H9 (cell line): ENCODE measurements around the gene ACAP2. TPM values are rescaled to one million over a fixed set of nuclear protein-coding genes. Genes with fewer than 3 reads are reported as not detected.
A peak's percentile ranks its signal among the peaks of the same experiment; 100 is the strongest.

Experiments
- DNase-seq: peaks from one replicate; pipeline ENCODE4 v3.0.0-alpha.2; 2017
- H2AFZ ChIP-seq: one replicate; pipeline ENCODE4 v1.6.1; 2013; ENCODE audit warnings: mild to moderate bottlenecking, low read length, control low read depth, moderate library complexity
- H2AK5ac ChIP-seq: 2 replicates; pipeline ENCODE4 v1.6.1; 2013; ENCODE audit warnings: low read length, control low read depth, mixed read lengths; ENCODE audit not compliant: insufficient read length
- H2BK120ac ChIP-seq: one replicate; pipeline ENCODE4 v1.6.1; 2013; ENCODE audit warnings: low read depth, mild to moderate bottlenecking, low read length, control low read depth, inconsistent platforms; ENCODE audit not compliant: poor library complexity, severe bottlenecking
- H2BK12ac ChIP-seq: 2 replicates; pipeline ENCODE4 v1.6.1; 2013; ENCODE audit warnings: low read length, control low read depth, mixed read lengths, low read depth; ENCODE audit not compliant: insufficient read length
- H2BK15ac ChIP-seq: 2 replicates; pipeline ENCODE4 v1.6.1; 2013; ENCODE audit warnings: low read depth, low read length, control low read depth
- H2BK20ac ChIP-seq: one replicate; pipeline ENCODE4 v1.6.1; 2013; ENCODE audit warnings: low read depth, mild to moderate bottlenecking, low read length, control low read depth, inconsistent platforms; ENCODE audit not compliant: poor library complexity, severe bottlenecking
- H2BK5ac ChIP-seq: 2 replicates; pipeline ENCODE4 v1.6.1; 2013; ENCODE audit warnings: low read length, control low read depth, mixed read lengths; ENCODE audit not compliant: insufficient read length
- H3K14ac ChIP-seq: 2 replicates; pipeline ENCODE4 v1.6.1; 2013; ENCODE audit warnings: low read length, control low read depth; ENCODE audit not compliant: insufficient read depth
- H3K18ac ChIP-seq: 2 replicates; pipeline ENCODE4 v1.6.1; 2013; ENCODE audit warnings: low read depth, mild to moderate bottlenecking, mixed read lengths, low read length, control low read depth; ENCODE audit not compliant: insufficient read length
- H3K23ac ChIP-seq: 2 replicates; pipeline ENCODE4 v1.6.1; 2013; ENCODE audit warnings: low read length, control low read depth, mixed read lengths, low read depth; ENCODE audit not compliant: insufficient read length
- H3K23me2 ChIP-seq: 2 replicates; pipeline ENCODE4 v1.6.1; 2013; ENCODE audit warnings: low read depth, mild to moderate bottlenecking, mixed read lengths, low read length, control low read depth; ENCODE audit not compliant: insufficient read length, poor library complexity, severe bottlenecking
- H3K27ac ChIP-seq: 2 replicates; pipeline ENCODE4 v1.5.1; 2013; ENCODE audit warnings: low read length, control low read depth, mixed read lengths, low read depth; ENCODE audit not compliant: insufficient read length
- H3K27me3 ChIP-seq: 2 replicates; pipeline ENCODE4 v1.6.1; 2013; ENCODE audit warnings: low read length, control low read depth, inconsistent platforms; ENCODE audit not compliant: insufficient read depth
- H3K4ac ChIP-seq: 2 replicates; pipeline ENCODE4 v1.6.1; 2013; ENCODE audit warnings: low read depth, mild to moderate bottlenecking, control low read depth, inconsistent platforms, low read length, moderate library complexity
- H3K4me1 ChIP-seq: 2 replicates; pipeline ENCODE4 v1.6.1; 2013; ENCODE audit warnings: low read length, control low read depth, inconsistent platforms; ENCODE audit not compliant: insufficient read depth
- H3K4me2 ChIP-seq: 2 replicates; pipeline ENCODE4 v1.6.1; 2013; ENCODE audit warnings: low read length, control low read depth, mixed read lengths; ENCODE audit not compliant: insufficient read length, insufficient read depth
- H3K56ac ChIP-seq: 2 replicates; pipeline ENCODE4 v1.6.1; 2013; ENCODE audit warnings: low read depth, mild to moderate bottlenecking, mixed read lengths, low read length, control low read depth; ENCODE audit not compliant: insufficient read length
- H3K79me1 ChIP-seq: 2 replicates; pipeline ENCODE4 v1.6.1; 2013; ENCODE audit warnings: low read depth, mild to moderate bottlenecking, moderate library complexity, low read length, control low read depth, inconsistent platforms; ENCODE audit not compliant: insufficient read depth, poor library complexity, severe bottlenecking
- H3K79me2 ChIP-seq: 2 replicates; pipeline ENCODE4 v1.6.1; 2013; ENCODE audit warnings: low read length, control low read depth, inconsistent platforms; ENCODE audit not compliant: insufficient read depth
- H3K9ac ChIP-seq: 2 replicates; pipeline ENCODE4 v1.6.1; 2013; ENCODE audit warnings: low read length, control low read depth, mixed read lengths; ENCODE audit not compliant: insufficient read length; ENCODE audit errors: extremely low read depth
- H3K9me3 ChIP-seq: one replicate; pipeline ENCODE4 v1.6.1; 2013; ENCODE audit warnings: low read depth, low read length, inconsistent platforms; ENCODE audit not compliant: control insufficient read depth
- H3T11ph ChIP-seq: one replicate; pipeline ENCODE4 v1.6.1; 2013; ENCODE audit warnings: mild to moderate bottlenecking, low read length, control low read depth, inconsistent platforms
- H4K20me1 ChIP-seq: one replicate; pipeline ENCODE4 v1.6.1; 2013; ENCODE audit not compliant: control insufficient read depth, insufficient read length, insufficient read depth
- H4K5ac ChIP-seq: 2 replicates; pipeline ENCODE4 v1.6.1; 2013; ENCODE audit warnings: low read depth, mild to moderate bottlenecking, mixed read lengths, low read length, control low read depth; ENCODE audit not compliant: insufficient read length
- H4K8ac ChIP-seq: replicated peaks from 2 replicates; pipeline ENCODE4 v1.6.1; 2013; ENCODE audit warnings: low read length, control low read depth, mixed read lengths, low read depth; ENCODE audit not compliant: insufficient read length
- H4K91ac ChIP-seq: 2 replicates; pipeline ENCODE4 v1.6.1; 2013; ENCODE audit warnings: low read depth, mild to moderate bottlenecking, moderate library complexity, mixed read lengths, low read length, control low read depth; ENCODE audit not compliant: insufficient read length
- H3K27ac Mint-ChIP-seq, 3 experiments: 2 replicates in 2 of 3; 3 replicates in 1 of 3; pipeline ENCODE4 v1.8.0; 2020 to 2021; ENCODE audit warnings: mixed read lengths in 3 of 3, mild to moderate bottlenecking in 1 of 3, moderate library complexity in 1 of 3
- H3K27me3 Mint-ChIP-seq: 2 replicates; pipeline ENCODE4 v1.8.0; 2021; ENCODE audit warnings: low read depth, mild to moderate bottlenecking, moderate library complexity, mixed read lengths
- H3K36me3 Mint-ChIP-seq, 3 experiments: 2 replicates in 2 of 3; 3 replicates in 1 of 3; pipeline ENCODE4 v1.8.0; 2020 to 2021; ENCODE audit warnings: low read depth in 3 of 3, mixed read lengths in 3 of 3; ENCODE audit not compliant: insufficient read depth in 1 of 3
- H3K4me1 Mint-ChIP-seq, 2 experiments: 2 replicates each; pipeline ENCODE4 v1.8.0; 2020; ENCODE audit warnings: mixed read lengths in 2 of 2
- H3K4me3 Mint-ChIP-seq, 2 experiments: 2 replicates in 1 of 2; 3 replicates in 1 of 2; pipeline ENCODE4 v1.8.0; 2020 to 2021; ENCODE audit warnings: mild to moderate bottlenecking in 2 of 2, mixed read lengths in 2 of 2, moderate library complexity in 1 of 2
- H3K9me3 Mint-ChIP-seq, 2 experiments: 2 replicates in 1 of 2; 3 replicates in 1 of 2; pipeline ENCODE4 v1.8.0; 2020; ENCODE audit warnings: mild to moderate bottlenecking in 2 of 2, mixed read lengths in 2 of 2, moderate library complexity in 1 of 2
- WGBS: extraction: QIAGEN DNeasy Blood & Tissue Kit; methylation state at CpG from one replicate; pipeline ENCODE4 v1.1.7; 2013; ENCODE audit warnings: missing lambda C conversion rate, low lambda C conversion rate, mixed read lengths; ENCODE audit not compliant: insufficient read length; ENCODE audit errors: extremely low coverage; 5-methylcytosine and 5-hydroxymethylcytosine counted together
- total RNA-seq: library from RNA; stranded (reverse); gene quantifications from 2 replicates; pipeline ENCODE4 v1.2.1, GENCODE V29; 2021
- TF ChIP-seq, protein P1 (sequence below): fragments of 200-600 bp; sonication (generic); conservative IDR thresholded peaks from 3 replicates; pipeline ENCODE4 v1.8.0; 2021; ENCODE audit warnings: antibody characterized with exemption, mild to moderate bottlenecking

The ACAP2 gene
- total RNA-seq, 1 experiment from 2014 or later, result 30.8 TPM

- H3K27ac ChIP-seq, result no peak overlapping the region
- no peak overlapping the region for H2BK20ac ChIP-seq
- no peak overlapping the region for H2BK12ac ChIP-seq
- no peaks in the 10 kb centered on the region for H3K27me3 ChIP-seq
- H4K20me1 ChIP-seq, result no peaks in the 10 kb centered on the region
- no peak overlapping the region for H4K5ac ChIP-seq
- peaks cover 2% of the 10 kb centered on the region for H3K23me2 ChIP-seq
- WGBS, result no CpG with 5 or more reads among the region's 7 CpGs
- H2AFZ ChIP-seq, result no peak overlapping the region
- H3K79me1 ChIP-seq, result no peaks in the 10 kb centered on the region
- H3K14ac ChIP-seq, result no peak overlapping the region
- H3K4ac ChIP-seq, result no peak overlapping the region
- TF ChIP-seq, protein P1, sequence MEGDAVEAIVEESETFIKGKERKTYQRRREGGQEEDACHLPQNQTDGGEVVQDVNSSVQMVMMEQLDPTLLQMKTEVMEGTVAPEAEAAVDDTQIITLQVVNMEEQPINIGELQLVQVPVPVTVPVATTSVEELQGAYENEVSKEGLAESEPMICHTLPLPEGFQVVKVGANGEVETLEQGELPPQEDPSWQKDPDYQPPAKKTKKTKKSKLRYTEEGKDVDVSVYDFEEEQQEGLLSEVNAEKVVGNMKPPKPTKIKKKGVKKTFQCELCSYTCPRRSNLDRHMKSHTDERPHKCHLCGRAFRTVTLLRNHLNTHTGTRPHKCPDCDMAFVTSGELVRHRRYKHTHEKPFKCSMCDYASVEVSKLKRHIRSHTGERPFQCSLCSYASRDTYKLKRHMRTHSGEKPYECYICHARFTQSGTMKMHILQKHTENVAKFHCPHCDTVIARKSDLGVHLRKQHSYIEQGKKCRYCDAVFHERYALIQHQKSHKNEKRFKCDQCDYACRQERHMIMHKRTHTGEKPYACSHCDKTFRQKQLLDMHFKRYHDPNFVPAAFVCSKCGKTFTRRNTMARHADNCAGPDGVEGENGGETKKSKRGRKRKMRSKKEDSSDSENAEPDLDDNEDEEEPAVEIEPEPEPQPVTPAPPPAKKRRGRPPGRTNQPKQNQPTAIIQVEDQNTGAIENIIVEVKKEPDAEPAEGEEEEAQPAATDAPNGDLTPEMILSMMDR, result no peak
- H3K4me1 ChIP-seq, result peaks cover 6% of the 10 kb centered on the region; the same call in 1 of the 2 replicates
- Mint-ChIP-seq H3K27ac (peak overlapping the region in 1 of 3 experiments; percentile 66; a peak in 1 of 7 replicates), H3K36me3 (peaks cover 12 to 17% (median 16%) of the 10 kb centered on the region in 3 experiments; a peak in 6 of 7 replicates), H3K9me3 (no peaks in the 10 kb centered on the region), H3K27me3 (no peaks in the 10 kb centered on the region), H3K4me1 (peaks cover 21 to 25% of the 10 kb centered on the region in 2 experiments), H3K4me3 (no peak overlapping the region)
- H3K23ac ChIP-seq, result no peak overlapping the region
- H2BK5ac ChIP-seq, result no peak overlapping the region
- no peak for DNase-seq
- H2BK120ac ChIP-seq, result no peak overlapping the region
- H3T11ph ChIP-seq, result no peak overlapping the region
- H3K9me3 ChIP-seq, result no peaks in the 10 kb centered on the region
- H2BK15ac ChIP-seq, result no peak overlapping the region
- H3K18ac ChIP-seq, result no peak overlapping the region
- no peak overlapping the region for H3K4me2 ChIP-seq
- no peak overlapping the region for H3K9ac ChIP-seq
- H3K79me2 ChIP-seq, result no peaks in the 10 kb centered on the region; the same call in 1 of the 2 replicates
- no peak overlapping the region for H4K91ac ChIP-seq
- no peak overlapping the region for H4K8ac ChIP-seq
- H3K56ac ChIP-seq, result no peak overlapping the region
- no peak overlapping the region for H2AK5ac ChIP-seq
These were observed 216.4 kb downstream of the ACAP2 start for GRCh38 chr3:195226445-195226844.
